IMR-90 (cell line): Measurements from ENCODE around the gene RMI2.

Source experiments
- BHLHE40 ChIP-seq: fragments of 150-350 bp; IDR thresholded peaks from 2 replicates; pipeline ENCODE4 v1.6.1; 2016; ENCODE audit warnings: mild to moderate bottlenecking, low read depth, low read length
- CEBPB ChIP-seq: IDR thresholded peaks from 2 replicates; pipeline ENCODE4 v1.6.1; 2012; ENCODE audit warnings: low read depth, low read length, improper control_type of control experiment
- CTCF ChIP-seq: conservative IDR thresholded peaks from 2 replicates; pipeline ENCODE4 v1.5.1; 2012; ENCODE audit warnings: mild to moderate bottlenecking, low read depth, low read length, improper control_type of control experiment
- ELK1 ChIP-seq: fragments of 150-350 bp; IDR thresholded peaks from 2 replicates; pipeline ENCODE4 v1.6.1; 2016; ENCODE audit warnings: low read depth, mild to moderate bottlenecking, low read length, moderate library complexity, borderline replicate concordance
- POLR2A ChIP-seq: IDR thresholded peaks from 2 replicates; pipeline ENCODE4 v1.6.1; 2012; ENCODE audit warnings: mild to moderate bottlenecking, low read depth, low read length
- RAD21 ChIP-seq: IDR thresholded peaks from 2 replicates; pipeline ENCODE4 v1.6.1; 2012; ENCODE audit warnings: low read length, improper control_type of control experiment
- SMC3 ChIP-seq: fragments of 150-350 bp; IDR thresholded peaks from 2 replicates; pipeline ENCODE4 v1.6.1; 2016; ENCODE audit warnings: low read depth, mild to moderate bottlenecking, antibody characterized with exemption, low read length, moderate library complexity

- TF ChIP-seq CEBPB (no peak), SMC3 (no peak), CTCF (no peak), ELK1 (no peak), POLR2A (no peak), BHLHE40 (no peak), RAD21 (no peak)
Measured at GRCh38 chr16:11346700-11347319, 1.6 kb downstream of the RMI2 start.
